ENCODE measurements around the gene LIMK2.
A peak's percentile ranks its signal among the peaks of the same experiment; 100 is the strongest.
"Not testable (repeated sequence)": the region's sequence is repeated elsewhere in the genome, so short reads cannot be mapped to it uniquely, and the experiment has no call there.

LIMK2 gene

DNA sequence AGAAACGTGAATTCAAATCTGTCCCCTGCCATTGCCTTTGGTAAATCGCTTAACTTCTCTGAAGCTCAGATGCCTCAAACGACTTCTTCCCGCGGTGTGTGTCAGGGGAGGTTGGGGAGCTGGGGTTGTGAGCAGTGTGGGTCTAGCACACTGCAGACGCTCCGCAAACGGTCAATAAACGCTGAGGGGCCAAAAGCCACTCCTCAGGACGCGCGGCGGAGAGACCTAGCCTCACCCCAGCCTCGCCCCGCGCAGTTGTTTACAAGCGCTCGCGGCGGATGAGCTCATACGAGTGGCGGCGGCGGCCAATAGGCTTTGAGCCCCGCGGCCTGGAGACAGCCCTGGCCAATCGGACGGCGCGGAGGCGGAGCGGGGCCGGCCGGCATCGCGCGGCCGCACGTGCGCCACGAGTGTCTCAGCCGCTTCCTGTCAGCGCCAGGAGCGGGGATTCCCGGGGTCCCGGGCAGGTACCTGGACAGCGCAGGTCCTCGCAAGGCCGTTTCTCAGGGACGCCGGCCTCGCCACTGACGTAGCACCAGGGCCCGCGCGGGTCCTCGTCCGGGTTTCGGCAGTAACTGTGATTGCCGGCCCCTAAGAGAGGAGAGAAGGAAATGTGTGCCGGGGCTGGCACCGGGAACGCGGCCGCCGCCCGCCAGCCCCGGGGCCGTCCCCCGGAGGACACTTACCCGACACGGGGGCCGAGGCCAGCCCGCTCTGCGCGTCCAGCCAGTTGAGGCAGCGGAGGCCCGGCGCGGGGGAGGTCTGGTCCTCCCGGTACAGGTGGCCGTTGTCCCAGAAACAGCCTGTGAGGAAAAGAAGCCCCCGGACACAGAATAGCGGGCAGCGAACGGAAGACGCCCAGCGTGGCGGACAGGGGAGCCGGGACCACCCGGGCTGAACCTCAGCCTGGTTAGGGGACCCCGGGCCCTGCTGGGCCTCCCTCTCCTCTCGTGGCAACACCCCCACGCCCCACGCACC lies 78.7 kb downstream of the LIMK2 start:
- peak; percentile 92 for DNase-seq (ENCODE audit: low spot score)

- DNase-seq (ENCODE audit: low spot score), result no peak
These were observed 79.6 kb downstream of the LIMK2 start for GRCh38 chr22:31291481-31292235.

DNA sequence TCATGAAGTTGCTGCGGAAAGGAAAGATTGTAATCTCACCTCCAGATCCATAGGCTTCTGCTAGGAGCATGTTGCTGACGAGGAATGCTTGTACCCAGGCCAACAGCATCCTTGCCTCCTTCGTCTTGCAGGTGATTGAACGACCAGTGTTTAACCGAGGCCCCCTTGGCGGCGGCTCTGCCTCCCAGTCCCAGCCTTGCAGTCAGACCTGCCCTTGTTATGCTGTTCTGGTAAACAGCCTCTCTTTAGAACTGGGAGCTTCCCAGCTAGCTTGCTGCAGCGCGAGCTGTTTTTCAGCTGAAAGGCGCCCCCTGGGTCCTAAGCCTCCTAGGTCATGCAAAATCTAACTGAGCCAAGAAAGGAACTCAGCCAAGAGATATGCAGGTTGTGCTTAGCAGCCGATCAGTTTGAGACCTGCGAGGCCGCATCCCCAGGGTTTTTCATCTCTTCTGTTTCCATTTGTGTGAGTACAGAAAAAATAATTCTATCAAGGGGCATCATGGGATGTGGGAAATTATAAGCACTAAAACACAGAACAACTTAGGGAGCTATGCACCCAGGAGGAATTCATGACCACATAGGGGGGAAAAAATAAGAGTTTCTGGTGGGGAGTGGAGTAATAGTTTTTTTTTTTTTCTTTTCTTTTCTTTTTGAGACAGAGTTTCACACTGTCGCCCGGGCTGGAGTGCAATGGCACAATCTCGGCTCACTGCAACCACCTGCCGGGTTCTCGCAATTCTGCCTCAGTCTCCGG lies 80.3 kb downstream of the LIMK2 start, which contains the start of gene PIK3IP1:
TSS of gene PIK3IP1 (minus strand) at position 253 of the 754 bp plus-strand sequence. CDS start at position 109, 144 bp downstream.
- DNase-seq (ENCODE audit: low spot score), result peak; percentile 89

DNA sequence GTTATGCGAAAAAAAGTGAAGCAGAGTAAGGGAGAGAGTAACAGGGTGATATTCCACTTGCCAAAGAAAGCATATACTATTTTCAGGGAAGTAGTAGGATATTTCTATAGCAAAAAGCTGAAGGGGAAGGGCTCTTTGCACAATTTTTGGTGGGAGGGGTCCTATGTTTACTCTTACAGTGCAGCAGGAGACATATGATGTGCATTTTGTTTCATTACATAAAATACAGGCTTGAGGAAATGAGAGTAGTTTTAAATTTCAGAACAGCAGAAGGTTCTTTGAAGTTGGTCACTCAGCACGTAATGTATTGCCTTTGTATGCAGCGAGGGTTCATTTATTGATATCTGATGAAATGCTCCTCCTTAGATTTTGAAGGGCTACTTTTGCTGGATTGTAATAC lies 83.3 kb downstream of the LIMK2 start:
- DNase-seq (ENCODE audit: low spot score), result no peak

GRCh38 chr22:31295831-31296657 lies 83.9 kb downstream of the LIMK2 start:
- DNase-seq (ENCODE audit: low spot score), result no peak

DNA sequence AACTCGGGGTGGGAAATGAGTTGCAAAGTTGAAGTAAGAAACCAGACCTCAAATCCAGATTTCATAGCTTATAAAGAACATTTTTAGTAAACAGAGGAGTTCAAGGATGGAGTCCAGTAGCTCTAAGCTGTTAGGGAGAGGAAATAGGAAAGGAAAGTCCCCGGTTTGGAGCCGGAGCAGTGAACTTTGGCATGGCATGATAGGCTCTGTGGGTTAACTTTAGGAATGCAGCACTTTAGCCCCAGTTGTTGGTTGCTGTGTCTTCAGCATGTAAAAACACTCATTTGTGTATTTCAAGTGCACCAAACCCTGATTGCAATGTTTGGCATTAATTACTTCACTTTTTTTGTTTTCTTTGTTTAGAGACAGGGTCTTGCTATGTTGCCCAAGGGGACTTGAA lies 88.8 kb downstream of the LIMK2 start:
- DNase-seq (ENCODE audit: low spot score), result no peak

- no peak for DNase-seq (ENCODE audit: low spot score)
These were observed 89.9 kb downstream of the LIMK2 start for GRCh38 chr22:31302006-31302405.

GRCh38 chr22:31302537-31302936 lies 90.4 kb downstream of the LIMK2 start:
- no peak for DNase-seq (ENCODE audit: low spot score)

DNA sequence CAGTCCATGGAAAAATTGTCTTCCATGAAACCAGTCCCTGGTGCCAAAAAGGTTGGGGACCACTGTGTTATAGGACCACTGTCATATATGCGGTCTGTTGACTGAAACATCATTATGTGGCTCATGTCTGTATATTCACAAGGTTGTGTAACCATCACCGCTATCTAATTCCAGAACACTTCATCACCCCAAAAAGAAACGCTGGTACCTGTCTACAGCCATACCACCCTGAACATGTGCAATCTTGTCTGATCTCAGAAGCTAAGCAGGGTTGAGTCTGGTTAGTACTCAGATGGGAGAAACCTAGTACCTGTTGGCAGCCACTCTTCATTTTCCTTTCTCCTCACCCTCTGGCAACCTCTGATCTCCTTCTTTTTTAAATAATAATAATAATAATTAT lies 93.1 kb downstream of the LIMK2 start:
- DNase-seq (ENCODE audit: low spot score), result no peak

DNA sequence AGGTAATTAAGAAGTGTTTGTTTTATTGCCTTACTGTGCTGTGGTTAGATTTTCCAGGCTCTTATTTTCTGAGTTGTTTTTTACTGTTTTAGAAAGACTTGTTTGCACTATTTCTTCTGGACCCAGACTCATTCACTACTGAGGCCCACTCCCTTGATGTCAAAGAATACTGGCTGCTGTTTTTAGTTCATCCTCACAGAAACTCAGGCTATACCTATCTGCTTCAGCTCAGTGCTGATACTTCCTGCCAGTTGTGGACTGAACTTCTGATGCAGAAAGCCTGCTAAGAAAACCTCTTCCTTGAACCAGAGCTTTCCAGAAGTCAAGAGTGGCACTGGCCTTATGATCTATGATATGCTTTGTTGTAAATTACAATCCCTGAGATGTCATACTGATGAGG lies 96.1 kb downstream of the LIMK2 start:
- no peak for DNase-seq (ENCODE audit: low spot score)

- DNase-seq (ENCODE audit: low spot score), result peak; percentile 56
These were observed 101.5 kb downstream of the LIMK2 start for GRCh38 chr22:31313366-31314147.

DNA sequence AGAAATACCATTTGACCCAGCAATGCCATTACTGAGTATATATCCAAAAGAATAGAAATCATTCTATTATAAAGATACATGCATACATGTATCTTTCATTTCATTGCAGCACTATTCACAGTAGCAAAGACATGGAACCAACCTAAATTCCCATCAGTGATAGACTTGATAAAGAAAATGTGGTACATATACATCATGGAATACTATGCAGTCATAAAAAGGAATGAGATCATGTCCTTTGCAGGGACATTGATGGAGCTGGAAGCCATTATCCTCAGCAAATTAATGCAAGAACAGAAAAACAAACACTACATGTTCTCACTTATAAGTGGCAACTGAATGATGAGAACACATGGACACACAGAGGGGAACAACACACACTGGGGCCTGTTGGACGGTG lies 102.1 kb downstream of the LIMK2 start:
- DNase-seq (ENCODE audit: low spot score), result not testable (repeated sequence)

DNA sequence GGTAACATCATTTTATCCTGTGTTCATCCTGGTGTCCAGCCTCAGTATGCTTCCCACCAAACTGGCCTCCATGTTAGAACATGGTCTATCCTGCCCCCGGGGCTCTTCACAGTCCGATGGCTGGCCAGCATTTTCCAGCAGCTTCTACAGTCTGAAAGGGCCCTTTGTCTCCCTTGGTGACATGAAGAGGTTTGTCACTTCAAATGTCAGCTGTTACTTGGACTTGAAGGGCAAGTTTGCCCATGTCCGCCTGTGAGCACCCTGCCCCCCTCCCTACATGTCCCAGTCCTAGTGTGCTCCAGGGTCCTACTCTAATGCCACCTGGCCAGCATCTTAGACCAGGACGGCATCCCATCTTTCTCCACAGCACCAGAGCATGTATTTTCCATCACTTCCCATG lies 109.3 kb downstream of the LIMK2 start:
- no peak for DNase-seq (ENCODE audit: low spot score)

DNA sequence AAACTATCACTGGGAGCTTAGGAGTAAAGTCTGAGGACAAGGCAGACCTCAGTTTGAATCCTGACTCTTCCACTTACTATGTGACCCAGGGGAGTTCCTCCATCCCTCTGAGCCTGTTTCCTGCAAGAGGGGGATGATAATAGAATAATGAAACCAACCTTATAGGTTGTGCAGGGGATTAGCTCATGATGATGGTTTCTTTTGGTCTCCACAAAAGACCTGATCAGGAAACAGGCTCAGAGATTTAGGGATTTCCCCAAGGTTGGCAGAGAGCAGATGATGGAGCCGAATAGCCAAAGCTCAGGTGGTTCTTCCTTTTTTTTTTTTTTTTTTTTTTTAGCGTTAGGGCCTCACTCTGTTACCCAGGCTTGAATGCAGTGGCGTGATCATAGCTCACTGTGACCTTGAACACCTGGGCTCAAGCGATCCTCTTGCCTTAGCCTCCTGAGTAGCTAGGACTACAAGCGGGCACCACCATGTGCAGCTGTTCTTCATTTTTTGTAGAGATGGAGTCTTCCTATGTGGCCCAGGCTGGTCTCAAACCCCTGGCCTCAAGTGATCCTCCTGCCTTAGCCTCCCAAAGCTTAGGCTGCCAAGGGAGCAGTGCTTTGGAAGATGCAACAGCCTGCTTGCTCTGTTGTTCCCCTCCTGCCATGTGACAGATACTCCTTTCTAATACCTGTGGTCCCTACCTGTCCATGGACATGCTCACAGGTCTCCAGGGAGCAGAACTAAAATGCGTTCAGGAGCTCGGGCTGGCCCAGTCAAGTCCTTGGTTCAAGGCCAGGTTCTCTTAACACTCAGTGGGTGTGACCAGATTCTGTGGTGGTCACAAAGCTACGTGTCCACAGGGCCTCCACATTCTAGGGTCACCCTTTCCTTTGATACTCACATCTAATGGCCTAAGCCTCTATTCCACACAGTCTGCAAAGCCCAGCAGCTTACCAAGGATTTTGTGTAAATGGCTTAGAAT lies 111.8 kb downstream of the LIMK2 start:
- DNase-seq (ENCODE audit: low spot score), result no peak

GRCh38 chr22:31326877-31327276 lies 114.8 kb downstream of the LIMK2 start:
- DNase-seq (ENCODE audit: low spot score), result no peak

DNA sequence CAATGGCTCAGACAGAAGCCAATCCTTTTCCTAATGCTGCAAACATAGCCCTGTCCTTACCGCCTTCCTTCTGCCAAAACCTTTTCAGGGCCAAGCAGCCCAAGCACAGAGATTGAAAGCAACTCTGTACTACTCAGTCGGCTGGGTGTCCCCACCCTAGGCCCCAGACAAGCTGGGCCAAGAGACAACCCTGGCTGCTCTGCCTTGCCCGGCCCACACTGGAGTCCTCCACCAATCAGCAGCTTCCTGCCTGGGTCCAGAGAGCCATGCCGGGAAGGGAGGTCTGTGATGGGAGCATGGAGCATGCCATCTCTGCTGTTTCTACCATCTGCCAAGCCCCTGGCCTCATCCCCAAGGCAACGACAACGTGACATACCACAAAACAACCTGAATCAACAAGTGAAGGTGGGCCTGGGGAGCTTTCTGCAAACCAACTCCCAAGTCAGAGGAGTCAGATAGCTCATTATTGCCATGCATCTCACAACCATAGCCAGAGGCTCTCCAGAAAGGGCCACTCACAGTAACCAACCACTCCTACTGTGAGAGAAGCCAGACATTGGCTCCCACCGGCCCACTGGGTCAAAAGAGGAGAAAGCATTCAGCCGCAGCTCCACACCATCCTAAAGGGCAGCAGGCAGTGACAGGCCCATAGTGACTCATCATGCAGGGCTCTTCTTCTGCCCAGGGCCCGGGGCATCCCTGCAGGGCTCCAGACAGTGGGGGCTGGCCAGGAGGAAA lies 115.9 kb downstream of the LIMK2 start:
- no peak for DNase-seq (ENCODE audit: low spot score)

DNA sequence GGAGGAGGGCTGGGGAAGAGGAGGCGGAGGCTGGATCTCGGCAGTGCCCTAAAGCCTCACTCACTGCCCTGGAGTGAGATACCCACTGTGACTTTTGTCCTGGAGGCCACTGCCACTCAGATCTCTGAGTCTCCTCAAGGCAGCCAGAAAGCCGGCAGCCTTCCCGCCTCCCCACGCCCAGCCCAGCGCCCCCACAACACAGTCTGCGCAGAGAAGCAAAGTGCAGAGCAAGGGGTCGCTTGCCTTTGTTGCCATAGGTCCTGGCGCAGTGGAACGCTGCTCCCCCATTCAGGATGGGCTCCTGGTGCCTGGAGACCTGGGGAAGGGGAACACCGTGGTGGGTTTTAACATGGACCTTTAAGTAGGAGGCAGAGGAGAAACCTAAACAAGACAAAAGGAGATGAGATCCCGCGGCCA lies 116.5 kb downstream of the LIMK2 start:
- DNase-seq (ENCODE audit: low spot score), result no peak

- DNase-seq (ENCODE audit: low spot score), result no peak
These were observed 116.9 kb downstream of the LIMK2 start for GRCh38 chr22:31329029-31329428.
